Naive thymus-derived CD4-positive, alpha-beta T cell (primary cell): ENCODE measurements around the gene EMC6. TPM values are rescaled to one million over a fixed set of nuclear protein-coding genes. Genes with fewer than 3 reads are reported as not detected.

Source experiments
- ATAC-seq: fragments of 150-1000 bp; cut with Tn5 transposase; 2 replicates; pipeline ENCODE4 v1.10.0; 2021; ENCODE audit warnings: mild to moderate bottlenecking, moderate library complexity
- CTCF ChIA-PET: fragments of 350-600 bp; sonication (Branson Sonifier 250); formaldehyde crosslinking; loops from one replicate; lab custom pipeline; 2021; ENCODE audit warnings: antibody characterized with exemption; lab: Charles Lee
- POLR2A ChIA-PET: fragments of 350-600 bp; sonication (Branson Sonifier 250); formaldehyde crosslinking; loops from one replicate; lab custom pipeline; 2021; ENCODE audit warnings: antibody characterized with exemption, inconsistent platforms; lab: Charles Lee
- DNase-seq, 9 donors: peaks; one replicate each; pipeline versions ENCODE4 v3.0.0 to v3.0.0-alpha.2; 2020 to 2022; ENCODE audit warnings: mixed read lengths in 1 of 9
- H3K27ac ChIP-seq: one replicate; pipeline ENCODE4 v1.7.0; 2013; ENCODE audit warnings: mild to moderate bottlenecking, low read depth, low read length, moderate library complexity
- H3K27me3 ChIP-seq, 2 donors: one replicate each; pipeline ENCODE4 v1.7.0; 2013; ENCODE audit warnings: low read length in 2 of 2, mild to moderate bottlenecking in 2 of 2, moderate library complexity in 2 of 2; ENCODE audit not compliant: control insufficient read depth in 2 of 2, insufficient read depth in 2 of 2
- H3K36me3 ChIP-seq, 3 experiments: 1 replicate in 2 of 3; 2 replicates in 1 of 3; pipeline ENCODE4 v1.7.0; 2013; ENCODE audit warnings: low read length in 3 of 3, mild to moderate bottlenecking in 3 of 3, moderate library complexity in 1 of 3; ENCODE audit not compliant: insufficient read depth in 3 of 3, control insufficient read depth in 2 of 3
- H3K4me1 ChIP-seq, 2 donors: one replicate each; pipeline ENCODE4 v1.7.0; 2013; ENCODE audit warnings: low read length in 2 of 2, mild to moderate bottlenecking in 2 of 2, moderate library complexity in 1 of 2; ENCODE audit not compliant: control insufficient read depth in 2 of 2, insufficient read depth in 2 of 2
- H3K4me3 ChIP-seq: 2 replicates; pipeline ENCODE4 v1.7.0; 2013; ENCODE audit warnings: mild to moderate bottlenecking, low read length
- H3K9me3 ChIP-seq, 3 experiments: 1 replicate in 2 of 3; 2 replicates in 1 of 3; pipeline ENCODE4 v1.7.0; 2013; ENCODE audit warnings: low read length in 3 of 3; ENCODE audit not compliant: control insufficient read depth in 2 of 3
- H3K27ac Mint-ChIP-seq, 9 donors: one replicate each; pipeline ENCODE4 v1.8.0; 2020 to 2022; ENCODE audit warnings: mixed read lengths in 9 of 9, mild to moderate bottlenecking in 8 of 9, moderate library complexity in 5 of 9, inconsistent platforms in 2 of 9
- H3K27me3 Mint-ChIP-seq, 5 donors: one replicate each; pipeline ENCODE4 v1.8.0; 2021 to 2022; ENCODE audit warnings: mixed read lengths in 5 of 5, mild to moderate bottlenecking in 1 of 5
- H3K36me3 Mint-ChIP-seq, 5 donors: one replicate each; pipeline ENCODE4 v1.8.0; 2020 to 2022; ENCODE audit warnings: mixed read lengths in 5 of 5, mild to moderate bottlenecking in 3 of 5, inconsistent platforms in 1 of 5
- H3K4me1 Mint-ChIP-seq, 7 donors: one replicate each; pipeline ENCODE4 v1.8.0; 2020 to 2022; ENCODE audit warnings: mixed read lengths in 7 of 7, mild to moderate bottlenecking in 3 of 7, inconsistent platforms in 1 of 7
- H3K4me3 Mint-ChIP-seq, 10 donors: one replicate each; pipeline ENCODE4 v1.8.0; 2020 to 2022; ENCODE audit warnings: mild to moderate bottlenecking in 10 of 10, mixed read lengths in 10 of 10, moderate library complexity in 6 of 10, inconsistent platforms in 2 of 10
- H3K9me3 Mint-ChIP-seq, 11 donors: one replicate each; pipeline ENCODE4 v1.8.0; 2020 to 2022; ENCODE audit warnings: mixed read lengths in 11 of 11, mild to moderate bottlenecking in 4 of 11, inconsistent platforms in 1 of 11, moderate library complexity in 1 of 11
- intact Hi-C, 2 donors: fragments of 100-400 bp; cut with micrococcal nuclease; formaldehyde crosslinking; loops; one replicate each; pipeline ENCODE4 v1.15.1; 2023
- polyA plus RNA-seq, 2 donors: library from polyadenylated mRNA; unstranded; fragments of 300-500 nt; fragmentation: Illumina TruSeq; gene quantifications; one replicate each; pipeline ENCODE4 v1.2.3, GENCODE V29; 2021
- total RNA-seq, 6 experiments: library from RNA in 5 of 6; stranded (reverse) in 5 of 6; gene quantifications; 1 replicate in 5 of 6; 2 replicates in 1 of 6; pipeline ENCODE4 v1.2.3 and lab custom pipeline; 2021 to 2026

The EMC6 gene
- total and polyA plus RNA-seq, 7 experiments from 2014 or later = 23.1 to 133 (median 32.8) TPM

DNA sequence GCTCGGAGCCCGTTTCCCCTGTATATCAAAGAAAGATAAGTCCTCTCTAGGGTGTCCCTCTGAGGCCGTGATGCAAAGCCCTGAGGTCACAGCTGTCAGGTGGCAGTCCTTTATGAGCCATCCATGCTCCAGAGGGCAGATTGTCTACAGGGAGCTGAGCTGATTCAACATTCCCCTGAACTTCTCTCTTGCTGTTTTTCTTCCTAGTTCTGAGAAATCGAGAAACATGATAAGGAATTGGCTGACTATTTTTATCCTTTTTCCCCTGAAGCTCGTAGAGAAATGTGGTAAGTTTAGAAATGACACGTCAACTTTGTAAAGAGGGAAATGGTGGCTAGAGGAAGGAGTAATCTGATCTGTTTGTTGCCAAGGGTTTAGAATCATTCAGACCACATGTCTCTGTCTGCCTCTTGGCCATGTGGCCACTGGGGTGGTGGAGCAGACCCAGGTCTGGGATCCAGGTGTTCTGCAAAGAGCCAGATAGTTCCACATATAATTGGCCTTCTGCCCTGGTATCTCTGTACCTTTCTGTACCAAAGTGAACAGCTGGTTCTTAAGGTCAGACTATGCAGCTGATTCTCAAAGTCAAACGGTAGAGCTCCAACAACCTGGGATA is 28.5 kb upstream of the EMC6 start:
- peaks cover 0 to 9% (median 0%) of the 10 kb centered on the region in 3 experiments for H3K36me3 ChIP-seq
- no peaks in the 10 kb centered on the region for H3K9me3 ChIP-seq
- Mint-ChIP-seq H3K4me3 (peak overlapping the region in 1 of 10 donors; percentile 69), H3K27ac (peak overlapping the region in 5 of 9 donors; percentile 2 to 90 (median 59)), H3K36me3 (peaks cover 0 to 15% (median 7%) of the 10 kb centered on the region in 5 donors), H3K4me1 (peaks cover 9 to 43% (median 13%) of the 10 kb centered on the region in 7 donors), H3K27me3 (no peaks in the 10 kb centered on the region), H3K9me3 (no peaks in the 10 kb centered on the region)
- H3K27ac ChIP-seq = no peak overlapping the region
- H3K4me1 ChIP-seq = peaks cover 0 to 3% of the 10 kb centered on the region in 2 donors
- DNase-seq = peak in 1 of 9 donors; percentile 42
- H3K27me3 ChIP-seq = no peaks in the 10 kb centered on the region
- H3K4me3 ChIP-seq = no peak overlapping the region
- CTCF ChIA-PET = interaction anchor here (0.6 kb wide), 1 partner anchor 592 kb away, joined by 5 read pairs; no protein-coding TSS in a partner anchor
- POLR2A ChIA-PET = no interaction called here
- intact Hi-C loops = loop anchor here (5.0 to 10.0 kb wide), 3 partner anchors 622 to 1045 kb away; partner anchors contain the start of genes ANKFY1 (in 1 of the 2) and PAFAH1B1 (in 1 of the 2)
- no peak for ATAC-seq

GRCh38 chr17:3641014-3641413 is 27.6 kb upstream of the EMC6 start:
- no peaks in the 10 kb centered on the region for H3K4me1 ChIP-seq
- CTCF ChIA-PET = no interaction called here
- peaks cover 0 to 15% (median 10%) of the 10 kb centered on the region in 5 donors for H3K36me3 Mint-ChIP-seq
- ATAC-seq = no peak
- no peaks in the 10 kb centered on the region for H3K9me3 Mint-ChIP-seq
- H3K36me3 ChIP-seq = peaks cover 0 to 7% (median 0%) of the 10 kb centered on the region in 3 experiments
- no peaks in the 10 kb centered on the region for H3K27me3 ChIP-seq
- POLR2A ChIA-PET = no interaction called here
- H3K9me3 ChIP-seq = no peaks in the 10 kb centered on the region
- H3K27ac Mint-ChIP-seq = no peak overlapping the region
- no peaks in the 10 kb centered on the region for H3K27me3 Mint-ChIP-seq
- no peak overlapping the region for H3K27ac ChIP-seq
- H3K4me3 ChIP-seq = no peak overlapping the region
- intact Hi-C loops = no loop called here
- peaks cover 9 to 42% (median 11%) of the 10 kb centered on the region in 7 donors for H3K4me1 Mint-ChIP-seq
- no peak for DNase-seq
- H3K4me3 Mint-ChIP-seq = no peak overlapping the region

DNA sequence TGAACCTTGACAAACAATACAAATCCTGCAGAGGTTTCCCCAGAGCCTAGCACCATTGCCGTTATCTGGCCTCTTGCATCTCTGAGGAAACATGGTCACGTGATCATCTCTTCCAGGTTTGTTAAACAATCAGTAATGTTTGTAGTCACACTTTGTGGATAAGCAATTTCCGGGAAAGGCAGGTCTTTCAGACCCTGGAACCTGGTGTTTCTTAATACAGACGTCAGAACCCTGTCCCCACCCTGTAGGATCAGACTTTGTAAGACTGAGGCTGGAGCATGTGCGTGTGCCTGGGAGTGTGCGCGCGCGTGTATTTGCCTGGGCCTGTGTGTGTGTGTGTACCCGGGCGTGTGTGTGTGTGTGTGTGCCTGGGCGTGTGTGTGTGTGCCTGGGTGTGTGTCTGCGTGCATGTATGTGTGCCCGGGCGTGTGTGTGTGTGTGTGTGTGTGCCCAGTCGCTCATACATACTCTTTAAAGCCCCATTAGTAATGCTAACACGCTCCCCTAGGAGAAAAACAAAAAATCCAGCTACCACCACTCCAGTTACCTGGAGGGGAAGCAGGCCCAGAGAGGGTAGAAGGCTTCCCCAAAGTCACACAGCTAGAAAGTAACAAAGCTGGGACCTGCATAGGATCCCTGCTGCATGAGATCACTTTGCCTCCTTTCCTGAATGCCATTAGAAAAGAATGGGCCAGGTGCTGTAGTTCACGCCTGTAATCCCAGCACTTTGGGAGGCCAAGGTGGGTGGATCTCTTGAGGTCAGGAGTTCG is 26.7 kb upstream of the EMC6 start:
- Mint-ChIP-seq H3K27me3 (no peaks in the 10 kb centered on the region), H3K9me3 (no peaks in the 10 kb centered on the region), H3K4me3 (no peak overlapping the region), H3K4me1 (peaks cover 9 to 42% (median 11%) of the 10 kb centered on the region in 7 donors), H3K36me3 (peaks cover 0 to 15% (median 10%) of the 10 kb centered on the region in 5 donors), H3K27ac (peak overlapping the region in 1 of 9 donors; percentile 33)
- H3K36me3 ChIP-seq = no peaks in the 10 kb centered on the region
- DNase-seq (no peak), ATAC-seq (no peak)
- no peaks in the 10 kb centered on the region for H3K4me1 ChIP-seq
- H3K9me3 ChIP-seq = no peaks in the 10 kb centered on the region
- no peak overlapping the region for H3K27ac ChIP-seq
- no peak overlapping the region for H3K4me3 ChIP-seq
- ChIA-PET CTCF (no interaction called here), POLR2A (no interaction called here)
- intact Hi-C loops = no loop called here
- H3K27me3 ChIP-seq = no peaks in the 10 kb centered on the region

GRCh38 chr17:3643889-3644349 is 24.7 kb upstream of the EMC6 start:
- POLR2A ChIA-PET = no interaction called here

GRCh38 chr17:3645310-3645709 is 23.3 kb upstream of the EMC6 start:
- H3K4me3 Mint-ChIP-seq = no peak overlapping the region
- H3K9me3 ChIP-seq = no peaks in the 10 kb centered on the region
- intact Hi-C loops = no loop called here
- no peak for ATAC-seq
- peaks cover 0 to 25% (median 0%) of the 10 kb centered on the region in 7 donors for H3K4me1 Mint-ChIP-seq
- no peaks in the 10 kb centered on the region for H3K4me1 ChIP-seq
- H3K36me3 ChIP-seq = no peaks in the 10 kb centered on the region
- H3K27me3 ChIP-seq = no peaks in the 10 kb centered on the region
- CTCF ChIA-PET = no interaction called here
- no peak overlapping the region for H3K27ac ChIP-seq
- POLR2A ChIA-PET = no interaction called here
- no peaks in the 10 kb centered on the region for H3K9me3 Mint-ChIP-seq
- no peak for DNase-seq
- H3K27ac Mint-ChIP-seq = peak overlapping the region in 1 of 9 donors; percentile 33
- no peaks in the 10 kb centered on the region for H3K27me3 Mint-ChIP-seq
- peaks cover 0 to 30% (median 6%) of the 10 kb centered on the region in 5 donors for H3K36me3 Mint-ChIP-seq
- no peak overlapping the region for H3K4me3 ChIP-seq

More at GRCh38 chr17:3643889-3644349, 24.7 kb upstream of the EMC6 start:
- Histone ChIP-seq H3K9me3 (no peaks in the 10 kb centered on the region), H3K36me3 (no peaks in the 10 kb centered on the region), H3K27ac (no peak overlapping the region), H3K4me1 (no peaks in the 10 kb centered on the region), H3K4me3 (no peak overlapping the region), H3K27me3 (no peaks in the 10 kb centered on the region)
- intact Hi-C loops = no loop called here
- Mint-ChIP-seq H3K4me1 (peaks cover 0 to 33% (median 0%) of the 10 kb centered on the region in 7 donors), H3K4me3 (no peak overlapping the region), H3K27ac (no peak overlapping the region), H3K9me3 (no peaks in the 10 kb centered on the region), H3K36me3 (peaks cover 0 to 23% (median 10%) of the 10 kb centered on the region in 5 donors), H3K27me3 (no peaks in the 10 kb centered on the region)
- CTCF ChIA-PET = no interaction called here
- ATAC-seq = no peak
- no peak for DNase-seq

DNA sequence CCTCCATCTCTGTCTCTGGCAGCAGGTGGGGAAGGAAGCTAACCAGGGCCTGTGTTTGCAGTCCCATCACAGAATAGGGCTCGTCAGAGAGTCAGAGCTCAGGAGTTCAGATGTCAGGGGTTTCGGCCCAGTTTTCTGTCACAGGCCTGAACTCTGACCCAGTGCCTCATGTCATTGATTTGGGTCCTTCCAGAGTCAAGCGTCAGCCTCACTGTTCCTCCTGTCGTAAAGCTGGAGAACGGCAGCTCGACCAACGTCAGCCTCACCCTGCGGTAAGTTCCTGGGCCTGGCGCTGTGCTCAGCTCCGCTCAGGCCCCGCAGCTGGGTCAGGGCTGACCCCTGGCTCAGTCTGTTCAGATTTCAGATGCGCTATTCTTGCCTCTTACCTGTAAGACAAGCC is 21.4 kb upstream of the EMC6 start:
- intact Hi-C loops = no loop called here
- H3K4me3 Mint-ChIP-seq = no peak overlapping the region

More for the DNA sequence above, 21.4 kb upstream of the EMC6 start:
- no peaks in the 10 kb centered on the region for H3K36me3 ChIP-seq
- Mint-ChIP-seq H3K27ac (no peak overlapping the region), H3K4me1 (peaks cover 0 to 18% (median 0%) of the 10 kb centered on the region in 7 donors), H3K36me3 (peaks cover 0 to 29% (median 6%) of the 10 kb centered on the region in 5 donors), H3K9me3 (no peaks in the 10 kb centered on the region), H3K27me3 (no peaks in the 10 kb centered on the region)
- CTCF ChIA-PET = interaction anchor here (1.1 kb wide), 1 partner anchor 9 kb away, joined by 5 read pairs; no protein-coding TSS in a partner anchor
- POLR2A ChIA-PET = no interaction called here
- no peaks in the 10 kb centered on the region for H3K27me3 ChIP-seq
- no peaks in the 10 kb centered on the region for H3K9me3 ChIP-seq
- no peak overlapping the region for H3K4me3 ChIP-seq
- ATAC-seq (no peak), DNase-seq (no peak)
- H3K27ac ChIP-seq = no peak overlapping the region
- H3K4me1 ChIP-seq = no peaks in the 10 kb centered on the region
